GM04504 (cell line): ENCODE measurements around the gene TMEM182.
A peak's percentile ranks its signal among the peaks of the same experiment; 100 is the strongest.

ENCODE experiments used
- DNase-seq: peaks from one replicate; pipeline ENCODE4 v3.0.0-alpha.2; 2012; ENCODE audit warnings: low read depth

The TMEM182 gene

DNA sequence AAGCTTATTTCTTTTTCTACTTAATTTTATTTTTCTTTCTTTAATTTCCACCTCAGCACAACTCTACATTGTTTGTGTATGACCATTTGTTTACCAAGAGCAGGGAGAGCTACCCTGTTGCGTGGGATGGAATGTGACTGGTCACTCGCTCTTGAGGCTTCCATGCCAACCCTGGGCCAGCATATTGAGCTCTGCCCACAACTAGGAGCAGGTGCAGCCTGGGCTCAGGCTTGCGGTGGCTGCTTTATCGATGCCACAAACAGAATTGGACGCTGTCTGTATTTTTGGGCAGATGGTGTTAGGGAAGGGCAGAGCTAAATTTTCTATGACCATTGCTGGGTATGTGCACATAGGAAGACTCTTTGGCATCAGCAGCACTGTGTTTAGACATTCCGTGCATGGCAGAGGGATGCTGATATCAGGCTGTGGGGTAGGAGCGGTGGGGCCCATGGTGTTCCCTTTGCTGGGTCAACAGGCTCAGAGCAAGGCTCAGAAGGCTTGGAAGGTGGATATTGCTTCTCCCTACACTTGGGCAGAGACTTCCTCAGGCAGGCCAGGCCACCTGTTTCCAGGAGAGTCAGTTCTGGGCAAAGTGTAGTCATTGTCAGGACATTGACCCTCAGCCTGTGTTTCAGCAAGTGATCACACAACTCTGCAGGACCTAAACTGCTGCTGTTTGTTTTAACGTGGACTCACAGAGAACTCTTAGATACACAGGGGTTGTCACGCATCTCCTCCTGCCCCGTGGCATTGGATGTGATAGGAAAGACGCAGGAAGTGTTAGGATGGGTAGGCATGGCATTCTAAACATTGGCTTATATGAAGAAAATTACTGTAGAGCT, 40.2 kb downstream of the TMEM182 start:
- DNase-seq: no peak

DNA sequence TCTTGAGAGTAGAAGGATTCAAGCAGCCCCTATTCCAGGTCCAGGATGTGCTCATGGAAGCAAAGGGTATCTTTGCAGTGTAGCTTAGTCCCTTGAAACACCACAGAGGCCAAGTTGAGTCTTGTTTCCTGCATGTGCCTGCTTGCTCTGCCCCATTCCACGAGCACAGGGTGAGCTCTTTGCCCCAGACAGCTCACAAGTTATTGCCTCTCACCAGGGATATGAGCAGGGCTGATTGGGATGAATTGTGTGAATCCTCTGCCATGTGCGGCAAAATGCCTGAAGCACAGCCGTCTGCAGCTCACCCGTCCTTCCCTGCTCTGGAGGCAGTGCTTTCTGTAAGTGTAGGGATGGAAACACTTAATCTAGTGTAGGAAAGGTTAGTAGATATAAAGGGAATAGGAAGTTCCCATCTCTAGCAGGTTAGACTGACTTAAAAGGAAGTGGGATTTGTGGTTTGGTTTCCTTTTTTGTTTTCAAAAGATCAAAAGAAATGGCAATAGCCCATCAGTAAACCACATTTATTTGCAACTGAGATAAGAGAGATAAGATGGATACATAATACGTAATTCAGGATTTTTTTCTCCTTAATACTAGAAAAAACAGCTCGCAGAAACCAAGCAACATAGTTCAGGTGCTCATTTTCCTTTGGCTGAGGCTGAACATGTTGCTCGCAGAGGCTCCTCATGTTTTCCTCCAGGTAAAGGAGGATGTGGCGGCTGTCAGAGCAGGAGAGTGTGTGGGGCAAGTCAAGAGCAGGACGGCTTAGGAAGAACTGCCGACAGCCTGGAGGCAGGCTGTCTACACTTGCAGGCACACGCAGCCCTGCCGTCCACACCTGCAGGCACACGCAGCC, 41.4 kb downstream of the TMEM182 start:
- no peak for DNase-seq

DNA sequence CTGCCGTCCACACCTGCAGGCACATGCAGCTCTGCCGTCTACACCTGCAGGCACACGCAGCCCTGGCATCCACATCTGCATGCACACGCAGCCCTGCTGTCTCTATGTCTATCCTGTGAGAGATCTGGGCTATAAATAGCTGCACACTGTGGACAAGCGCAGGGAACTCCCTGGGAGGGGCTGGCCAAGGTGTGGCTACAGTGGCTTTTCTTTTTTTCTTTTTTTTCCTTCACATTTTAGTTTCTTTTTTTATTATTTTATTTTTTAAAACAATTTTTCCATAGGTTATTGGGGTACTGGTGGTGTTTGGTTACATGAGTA, 42.0 kb downstream of the TMEM182 start:
- DNase-seq: no peak

DNA sequence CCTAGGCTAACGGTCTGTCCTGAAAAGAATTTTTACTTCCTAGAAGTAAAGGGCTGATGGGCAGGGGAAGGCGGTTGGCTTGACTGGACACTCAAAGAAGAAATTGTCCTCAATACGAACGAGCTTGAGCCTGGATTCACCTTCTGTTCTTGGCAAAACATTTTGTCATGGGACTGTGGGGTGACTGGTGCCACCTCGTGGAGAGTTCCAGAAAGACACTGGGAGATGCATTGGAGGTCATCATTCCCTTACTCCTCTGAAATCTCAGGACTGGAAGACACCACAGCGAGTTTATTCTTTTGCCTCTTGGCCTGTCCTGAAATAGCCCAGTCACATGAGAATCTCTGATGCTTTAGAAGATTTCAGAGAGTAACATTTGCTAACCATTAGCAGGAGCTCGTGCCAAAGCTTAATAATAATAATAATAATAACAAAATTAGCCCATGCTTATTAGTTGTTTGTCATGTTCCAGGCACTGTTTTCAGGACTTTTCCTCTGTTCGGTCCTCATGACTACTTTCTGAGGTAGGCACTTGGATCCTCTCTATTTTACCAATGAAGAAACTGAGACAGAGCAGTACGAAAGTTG, 44.5 kb downstream of the TMEM182 start:
- peak; percentile 33 for DNase-seq

DNA sequence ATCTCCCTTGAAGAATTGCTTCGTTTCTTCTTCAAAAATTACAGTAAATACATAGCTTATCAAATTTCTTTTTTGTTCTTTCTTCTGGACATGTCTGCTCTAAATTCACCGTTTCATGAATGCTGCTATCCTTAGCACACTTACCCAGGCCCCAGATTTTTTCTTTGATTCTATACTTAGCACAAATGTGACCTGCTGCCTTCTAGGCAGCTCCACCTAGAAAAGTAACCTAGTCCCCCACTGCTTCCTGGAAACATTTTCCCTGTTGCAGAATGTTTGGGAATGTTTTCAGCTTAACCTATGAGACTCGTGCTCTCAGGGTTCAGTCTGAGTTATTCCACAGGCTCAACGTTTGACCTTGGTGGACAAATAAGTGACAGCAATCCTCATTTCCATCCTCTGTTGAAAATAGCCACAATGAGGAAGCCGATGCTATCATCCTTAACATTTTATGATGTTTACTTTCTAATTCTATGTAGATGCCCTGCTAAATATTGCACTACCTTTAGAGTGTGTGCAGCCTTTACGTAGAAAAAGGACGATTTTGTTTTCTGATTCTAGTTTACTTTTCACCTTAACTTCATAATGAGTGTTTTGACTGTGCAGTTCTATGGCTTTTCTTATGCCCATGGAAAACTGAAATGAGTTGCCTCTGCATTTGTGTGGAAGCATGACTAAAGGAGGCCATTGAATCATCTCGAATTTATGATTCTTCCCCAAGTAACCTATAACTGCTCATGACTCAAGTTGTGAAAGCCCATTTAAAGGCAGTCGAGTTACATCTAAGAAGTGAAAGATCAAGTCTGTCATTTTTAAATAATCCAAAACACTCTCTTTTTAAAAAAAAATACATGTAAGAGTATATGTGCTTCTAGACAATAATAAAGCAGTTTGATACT, 47.7 kb downstream of the TMEM182 start:
- no peak for DNase-seq

DNA sequence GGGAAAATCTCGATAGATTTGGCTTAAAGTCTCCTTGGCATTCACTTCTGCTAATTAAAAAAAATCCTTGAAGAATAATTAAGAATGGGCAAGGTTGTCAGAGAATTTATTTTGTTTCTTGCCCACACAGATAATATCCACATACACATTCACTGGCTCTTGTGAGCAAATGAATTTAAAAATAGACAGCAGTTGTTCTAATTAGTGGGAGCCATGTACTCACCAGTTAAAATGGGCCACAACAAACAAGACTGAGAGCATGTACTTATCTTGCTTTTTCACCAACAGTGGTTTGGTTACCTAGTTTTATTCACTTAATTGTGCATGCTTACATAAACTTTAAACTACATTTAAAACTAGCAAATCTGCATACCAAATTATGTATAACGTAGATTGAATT, 53.5 kb downstream of the TMEM182 start:
- DNase-seq: no peak

DNA sequence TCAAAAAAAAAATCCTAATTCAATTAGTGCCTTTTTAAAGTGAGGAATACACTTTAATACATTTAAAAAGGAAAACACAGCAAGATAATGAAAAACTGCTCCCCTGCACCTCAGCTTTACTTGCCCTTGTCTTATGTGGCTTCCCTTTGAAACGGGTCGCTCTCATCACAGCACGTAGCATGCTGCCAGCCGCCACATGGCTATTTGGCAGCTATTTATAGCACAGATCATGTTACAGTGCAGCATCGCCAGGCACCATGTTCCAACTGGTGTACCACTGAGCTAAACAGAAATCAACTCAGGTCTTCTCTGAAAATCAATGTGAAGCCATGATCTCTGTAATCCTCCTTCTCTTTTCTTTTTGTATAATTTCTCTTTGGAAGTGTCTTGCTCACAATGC, 65.1 kb downstream of the TMEM182 start:
- no peak for DNase-seq

DNA sequence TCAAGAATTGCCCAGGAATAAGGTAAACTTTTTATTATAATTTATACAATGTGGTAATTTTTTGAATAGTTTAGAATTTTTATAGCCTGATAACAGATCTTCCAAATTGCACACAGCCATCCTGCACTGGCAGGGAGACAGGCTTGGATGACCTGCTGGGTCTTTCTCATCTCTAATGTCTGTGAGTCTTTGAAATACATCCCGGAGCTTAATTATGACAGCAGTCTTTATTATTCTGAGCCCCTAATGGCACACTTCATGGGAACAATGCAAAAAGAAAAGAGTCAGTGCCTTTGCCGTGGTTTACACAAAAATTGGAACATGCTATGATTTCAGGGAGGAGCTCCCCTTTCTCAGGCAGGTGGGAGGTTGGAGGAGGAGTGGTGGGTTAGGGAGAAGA, 71.0 kb downstream of the TMEM182 start:
- no peak for DNase-seq

DNA sequence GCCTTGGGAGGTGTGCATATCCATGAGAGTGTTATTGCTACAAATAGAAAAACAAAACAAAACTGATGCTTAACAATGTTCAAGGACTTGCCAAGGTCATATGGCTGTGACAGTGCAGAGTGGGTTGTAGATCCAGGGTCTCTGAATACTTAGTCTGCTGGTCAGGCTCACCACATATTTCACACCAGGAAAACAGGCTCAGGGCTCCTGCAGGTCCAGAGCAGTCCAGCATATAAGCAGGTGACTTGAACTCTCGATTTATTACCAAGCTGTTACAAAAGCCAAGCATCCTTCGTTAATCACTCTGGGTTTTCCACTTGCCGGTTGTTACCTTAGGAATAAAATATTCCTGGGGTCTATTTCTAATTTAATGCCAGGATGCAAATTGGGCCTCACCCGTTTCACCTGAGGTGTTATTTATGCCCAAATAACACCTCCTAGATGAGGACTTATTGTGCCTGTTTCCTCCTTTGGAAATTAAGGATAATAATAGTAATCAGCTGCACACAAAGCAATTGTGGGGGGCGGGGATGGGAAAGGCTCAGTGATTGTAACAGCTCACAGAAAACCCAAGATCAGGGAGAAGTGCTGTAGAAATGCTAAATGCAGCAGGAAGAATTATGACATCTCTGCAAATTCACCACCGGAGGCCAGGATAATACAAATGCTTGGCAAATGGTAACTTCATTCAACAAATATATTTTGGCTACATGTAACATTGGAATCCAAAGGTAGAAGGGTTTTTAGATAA, 72.9 kb downstream of the TMEM182 start:
- DNase-seq: no peak

DNA sequence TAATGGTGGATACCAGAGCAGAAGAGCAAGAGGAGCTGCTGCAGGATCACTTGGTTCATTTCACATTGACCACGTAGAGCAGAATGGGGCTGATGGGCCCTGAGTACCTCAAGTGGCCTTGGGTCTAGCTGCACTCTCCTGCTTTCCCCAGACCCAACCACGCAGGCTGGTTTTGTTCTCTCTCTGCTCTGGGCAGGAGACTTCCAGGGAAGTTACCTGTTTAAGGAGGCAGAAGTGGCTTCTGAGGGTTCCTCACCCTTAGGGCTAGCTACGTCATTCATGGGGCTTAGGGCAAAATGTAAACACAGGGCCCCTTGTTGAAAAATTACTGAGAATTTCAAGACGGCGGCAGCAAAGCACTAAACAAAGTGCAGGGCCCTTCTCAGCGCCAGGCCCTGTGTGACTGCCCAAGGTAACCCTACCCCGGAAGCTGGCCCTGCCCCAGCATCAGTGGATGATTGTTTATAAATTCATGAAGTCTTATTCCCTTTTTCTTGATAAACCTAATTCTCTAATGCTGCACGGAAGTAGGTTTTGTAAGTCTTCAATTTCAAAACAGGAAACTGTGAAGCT, 75.9 kb downstream of the TMEM182 start:
- DNase-seq: no peak

DNA sequence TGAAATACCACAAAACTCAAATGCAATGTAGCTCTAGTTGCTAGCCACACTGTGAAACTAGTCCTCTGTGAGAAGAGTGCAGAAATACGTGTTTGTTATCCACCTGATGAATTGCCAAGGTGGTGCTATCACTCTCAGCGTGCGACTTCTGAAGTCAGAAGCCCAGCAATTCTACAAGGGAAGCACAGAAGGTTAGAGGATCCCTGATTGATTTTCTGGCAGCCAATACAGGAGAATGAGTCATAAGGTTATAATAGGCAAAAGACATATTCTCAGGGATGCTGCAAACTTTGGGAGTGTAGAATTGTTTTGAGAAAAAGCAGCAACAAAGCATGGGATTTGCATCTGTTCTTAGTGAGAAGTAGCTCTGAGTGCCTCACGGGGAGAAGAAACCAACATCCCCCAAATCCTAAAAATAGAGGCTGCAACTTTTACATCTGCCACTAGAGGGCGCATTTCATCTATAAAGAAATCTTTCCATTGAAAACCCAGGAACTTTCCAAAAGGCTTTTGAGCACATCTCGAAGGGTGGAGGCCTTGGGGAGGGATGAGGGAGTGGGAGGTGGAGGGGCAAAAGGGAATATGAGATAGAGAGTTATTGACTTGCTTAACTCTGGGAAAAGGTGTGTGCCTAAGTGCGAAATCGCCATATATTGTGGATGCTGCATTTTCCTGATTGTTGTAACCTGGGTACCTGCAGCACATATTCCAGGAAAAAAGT, 78.0 kb downstream of the TMEM182 start:
- peak; percentile 9 for DNase-seq

DNA sequence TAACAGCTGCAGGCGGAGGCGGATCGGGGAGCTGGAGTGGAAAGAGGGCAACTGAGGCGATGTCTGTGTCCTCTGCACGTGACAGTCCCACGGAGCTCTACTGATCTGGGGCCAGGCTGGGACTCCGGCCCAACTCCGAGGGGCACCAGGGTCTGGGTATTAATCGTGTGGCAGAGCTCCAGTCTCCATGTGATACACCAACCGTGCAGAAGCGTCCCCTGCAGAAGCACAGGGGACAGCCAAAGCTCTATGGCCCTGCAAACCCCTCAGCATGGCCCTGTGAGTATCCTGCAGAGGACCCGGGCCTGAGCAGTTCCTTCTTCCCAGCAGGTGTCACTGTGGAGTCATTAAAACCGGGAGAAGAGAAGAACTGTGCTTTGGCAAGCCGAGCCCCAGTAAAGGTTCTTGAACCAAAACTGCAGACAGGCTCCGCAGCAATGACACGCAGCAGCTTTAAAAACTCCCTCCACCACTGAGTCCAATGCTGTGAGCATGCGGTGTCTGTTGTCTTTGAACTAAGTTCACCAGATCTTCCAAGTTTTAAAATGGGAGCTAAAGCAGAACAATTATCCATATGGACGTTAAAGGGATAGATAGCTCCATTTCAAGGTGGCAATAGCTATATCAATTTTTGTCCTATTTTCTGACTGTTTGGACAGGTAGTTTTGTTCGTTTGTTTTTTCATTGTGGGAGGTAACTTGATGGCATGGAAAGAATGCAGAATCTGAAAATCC, 79.4 kb downstream of the TMEM182 start:
- DNase-seq: peak; percentile 15

DNA sequence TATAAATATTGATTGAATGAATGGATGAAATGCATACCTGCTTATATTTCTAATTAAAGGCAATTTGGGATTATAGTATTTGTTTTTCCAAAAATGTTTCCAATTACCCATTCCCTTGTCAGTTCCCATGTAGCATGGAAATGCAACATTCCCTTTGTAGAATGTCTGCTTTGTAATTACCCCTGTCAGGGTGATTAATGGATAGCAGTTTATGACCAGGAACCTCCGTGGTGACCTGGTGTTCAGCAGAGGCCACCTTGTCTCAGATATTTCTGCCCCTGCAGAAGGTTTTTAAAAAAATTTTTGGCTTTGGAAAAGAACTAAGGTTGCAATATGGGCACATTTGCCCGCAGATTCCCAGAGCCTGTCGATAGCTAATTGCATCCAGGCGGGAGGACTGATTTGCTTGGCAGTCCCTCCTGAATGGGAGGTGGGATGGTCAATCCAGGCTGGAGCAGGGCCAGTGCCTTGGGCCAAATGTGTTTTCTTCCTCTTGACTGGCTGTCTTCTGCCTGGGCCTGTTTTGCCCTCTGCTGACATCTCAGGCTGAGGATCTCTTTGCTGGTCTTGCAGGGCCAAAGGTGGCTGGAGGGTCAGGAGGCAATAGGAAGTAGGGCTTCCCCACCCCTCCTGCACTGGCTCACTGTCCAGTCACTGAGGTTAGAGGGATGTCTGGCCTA, 82.1 kb downstream of the TMEM182 start:
- no peak for DNase-seq

DNA sequence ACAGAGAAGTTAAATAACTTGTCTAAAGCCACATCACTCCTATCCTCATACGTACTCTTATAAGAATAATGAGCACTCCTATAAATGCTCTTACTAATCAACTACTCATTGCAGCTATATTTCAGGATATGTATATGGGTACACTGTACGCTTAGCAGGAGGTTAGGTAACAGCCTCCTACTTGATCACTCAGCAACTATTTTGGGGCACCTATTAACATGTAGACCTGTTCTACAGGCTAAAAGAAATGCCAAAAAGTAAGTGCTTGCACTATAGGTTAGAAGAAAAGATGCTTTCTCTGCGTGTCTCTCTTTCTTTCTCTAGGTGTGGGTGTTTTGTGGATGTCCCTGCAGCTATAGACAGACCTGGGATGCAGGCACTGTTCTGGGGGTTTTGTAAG, 83.1 kb downstream of the TMEM182 start:
- DNase-seq: no peak

DNA sequence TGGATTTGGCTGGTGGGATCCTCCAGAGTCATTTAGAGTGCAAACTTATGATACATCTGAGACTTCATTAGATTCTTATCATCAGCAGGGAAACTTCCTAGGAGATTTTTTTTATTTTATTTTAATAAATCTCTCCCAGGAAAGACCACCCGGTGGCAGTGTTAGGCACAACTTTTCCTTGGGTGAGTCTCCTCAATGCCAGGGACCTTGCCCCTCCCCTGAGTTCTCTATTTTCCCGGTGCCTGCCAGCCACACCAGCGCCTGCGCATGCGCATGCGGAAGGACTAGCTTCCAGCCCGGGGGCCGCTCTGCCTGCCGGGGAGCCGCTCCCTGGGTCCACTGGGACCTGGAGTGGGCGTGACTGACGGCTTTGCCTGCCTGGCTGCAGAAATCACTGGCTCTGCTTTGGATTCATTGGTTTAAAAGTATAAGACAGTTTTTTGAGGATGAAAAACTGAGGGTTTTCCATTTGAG, 86.6 kb downstream of the TMEM182 start:
- no peak for DNase-seq

DNA sequence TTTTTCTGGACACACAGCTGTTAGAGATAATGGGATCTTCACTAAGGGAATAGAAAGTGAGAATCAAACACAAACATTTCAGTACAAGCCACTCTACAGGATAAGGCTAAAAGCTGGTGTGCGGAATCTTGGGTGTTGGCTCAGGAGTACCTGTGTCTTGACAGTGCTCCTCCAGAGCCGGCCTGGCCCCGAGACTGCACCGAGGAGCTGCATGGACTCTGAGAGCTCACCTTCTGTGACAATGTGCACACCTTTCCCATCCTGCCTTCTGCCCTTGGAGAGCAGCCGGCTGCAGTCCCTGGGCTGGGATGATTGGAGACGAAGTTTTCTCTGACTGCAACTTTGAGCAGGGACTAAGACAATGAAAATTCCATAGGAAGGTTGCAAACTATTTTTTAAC, 89.1 kb downstream of the TMEM182 start:
- DNase-seq: no peak

DNA sequence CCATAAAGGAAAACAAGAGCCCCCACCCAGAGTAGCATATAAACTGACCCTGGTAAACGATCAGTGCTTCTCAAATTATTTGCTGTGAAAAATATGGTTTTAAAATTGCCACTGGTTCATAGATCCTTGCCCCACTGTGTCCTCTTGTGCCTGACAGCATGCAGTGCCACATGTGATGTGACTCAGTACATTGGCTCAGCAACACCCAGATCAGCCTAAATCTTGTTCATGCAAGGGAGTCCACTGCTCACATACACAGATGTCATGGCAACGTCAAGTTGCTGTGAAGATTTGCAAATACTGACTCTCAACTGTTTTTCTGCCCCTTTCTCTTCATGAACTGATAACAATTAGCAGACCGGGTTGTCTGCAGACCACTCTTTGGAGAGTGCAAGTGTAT, 91.0 kb downstream of the TMEM182 start:
- DNase-seq: no peak
